Fibroblast of lung (primary cell): ENCODE measurements around the gene MUC13. TPM values are rescaled to one million over a fixed set of nuclear protein-coding genes. Genes with fewer than 3 reads are reported as not detected.

Source experiments
- DNase-seq, 2 donors: peaks; one replicate each; pipeline versions ENCODE4 v3.0.0 to v3.0.0-alpha.2; 2010; ENCODE audit warnings: low read depth in 2 of 2
- H2AFZ ChIP-seq: 2 replicates; pipeline ENCODE4 v1.5.1; 2012; ENCODE audit warnings: low read length, control low read depth, inconsistent platforms
- H3K27ac ChIP-seq: 2 replicates; pipeline ENCODE4 v1.5.1; 2011; ENCODE audit warnings: low read length, control low read depth; ENCODE audit not compliant: insufficient read depth
- H3K27me3 ChIP-seq: 2 replicates; pipeline ENCODE4 v1.5.1; 2011; ENCODE audit warnings: mild to moderate bottlenecking, low read length; ENCODE audit not compliant: control insufficient read depth, insufficient read depth
- H3K36me3 ChIP-seq: 2 replicates; pipeline ENCODE4 v1.5.1; 2011; ENCODE audit warnings: low read length; ENCODE audit not compliant: control insufficient read depth, insufficient read depth
- H3K4me1 ChIP-seq: 2 replicates; pipeline ENCODE4 v1.5.1; 2011; ENCODE audit warnings: low read length; ENCODE audit not compliant: control insufficient read depth, insufficient read depth; ENCODE audit errors: extremely low read depth
- H3K4me2 ChIP-seq: 2 replicates; pipeline ENCODE4 v1.5.1; 2011; ENCODE audit warnings: low read length, control low read depth; ENCODE audit not compliant: insufficient read depth; ENCODE audit errors: extremely low read depth
- H3K4me3 ChIP-seq, 4 experiments: fragments of 200-600 bp in 1 of 4; sonication (generic) in 1 of 4; replicated peaks in 1 of 4; 2 replicates each; pipeline ENCODE4 v1.5.1; 2011 to 2016; ENCODE audit warnings: low read length in 4 of 4, low read depth in 3 of 4, mild to moderate bottlenecking in 3 of 4, control low read depth in 2 of 4, inconsistent platforms in 1 of 4, mixed read lengths in 1 of 4; ENCODE audit not compliant: insufficient read depth in 1 of 4; ENCODE audit errors: control extremely low read depth in 1 of 4
- H3K79me2 ChIP-seq: 2 replicates; pipeline ENCODE4 v1.5.1; 2012; ENCODE audit warnings: mild to moderate bottlenecking, low read length, inconsistent platforms; ENCODE audit not compliant: control insufficient read depth, insufficient read depth
- H3K9ac ChIP-seq: 2 replicates; pipeline ENCODE4 v1.5.1; 2011; ENCODE audit warnings: mild to moderate bottlenecking, low read length, control low read depth; ENCODE audit not compliant: insufficient read depth
- H3K9me3 ChIP-seq: 2 replicates; pipeline ENCODE4 v1.5.1; 2012; ENCODE audit warnings: low read depth, low read length; ENCODE audit not compliant: control insufficient read depth, insufficient read depth
- H4K20me1 ChIP-seq: 2 replicates; pipeline ENCODE4 v1.5.1; 2011; ENCODE audit warnings: low read length; ENCODE audit not compliant: control insufficient read depth, insufficient read depth; ENCODE audit errors: extremely low read depth
- EZH2 ChIP-seq: IDR thresholded peaks from 2 replicates; pipeline ENCODE4 v1.5.1; 2012; ENCODE audit warnings: low read length, control low read depth, mild to moderate bottlenecking; ENCODE audit errors: missing control alignments
- polyA plus RNA-seq, 2 donors: library from polyadenylated mRNA; depleted of rRNA in 1 of 2; stranded (reverse) in 1 of 2; unstranded in 1 of 2; fragments of >200 nt; gene quantifications; 2 replicates each; pipeline ENCODE4 v1.2.1, GENCODE V29; 2011 to 2012; ENCODE audit warnings: missing spikeins in 1 of 2
- total RNA-seq: library from RNA; depleted of rRNA; stranded (reverse); fragments of >200 nt; gene quantifications from 2 replicates; pipeline ENCODE4 v1.2.1, GENCODE V29; 2014
- TF ChIP-seq, protein P1 (sequence below), 2 donors: IDR thresholded peaks in 1 of 2; conservative IDR thresholded peaks in 1 of 2; 1 replicate in 1 of 2; 2 replicates in 1 of 2; pipeline ENCODE4 v1.5.1; 2011 to 2012; ENCODE audit warnings: low read length in 2 of 2, control low read depth in 1 of 2, inconsistent platforms in 1 of 2, low read depth in 1 of 2, mild to moderate bottlenecking in 1 of 2

Gene MUC13
- total and polyA plus RNA-seq, 2 donors (not counting 1 experiment from before 2014, with no cell fraction given) = under 0.01 TPM; not detected in 1

DNA sequence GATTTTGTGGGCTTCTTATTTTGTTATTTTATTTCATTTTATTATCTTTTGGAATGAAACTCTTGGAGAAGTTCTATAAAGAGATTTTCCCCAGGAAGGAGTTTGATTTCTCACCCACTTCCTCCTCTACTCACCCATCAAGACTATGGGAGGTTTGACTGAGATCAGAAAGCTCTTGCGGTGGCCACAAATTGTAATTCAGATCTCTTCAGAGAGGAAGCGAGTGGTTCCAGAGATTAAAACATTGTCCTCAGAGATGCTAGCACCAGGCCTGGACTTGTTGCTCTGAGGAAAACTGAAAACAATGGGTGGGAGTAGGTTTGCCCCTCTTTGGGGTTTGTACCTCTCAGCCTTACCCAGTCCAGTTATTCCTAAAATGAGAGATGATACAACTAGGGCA, 8.1 kb upstream of the MUC13 start:
- no peak for DNase-seq
- Histone ChIP-seq H3K79me2 (no peaks in the 10 kb centered on the region), H3K4me2 (no peak overlapping the region), H3K9me3 (no peaks in the 10 kb centered on the region), H4K20me1 (no peaks in the 10 kb centered on the region), H3K4me3 (no peak overlapping the region), H3K27ac (no peak overlapping the region), H3K27me3 (no peaks in the 10 kb centered on the region), H3K9ac (no peak overlapping the region), H3K4me1 (no peaks in the 10 kb centered on the region), H2AFZ (no peak overlapping the region), H3K36me3 (no peaks in the 10 kb centered on the region)
- TF ChIP-seq EZH2 = no peak
- TF ChIP-seq, protein P1, sequence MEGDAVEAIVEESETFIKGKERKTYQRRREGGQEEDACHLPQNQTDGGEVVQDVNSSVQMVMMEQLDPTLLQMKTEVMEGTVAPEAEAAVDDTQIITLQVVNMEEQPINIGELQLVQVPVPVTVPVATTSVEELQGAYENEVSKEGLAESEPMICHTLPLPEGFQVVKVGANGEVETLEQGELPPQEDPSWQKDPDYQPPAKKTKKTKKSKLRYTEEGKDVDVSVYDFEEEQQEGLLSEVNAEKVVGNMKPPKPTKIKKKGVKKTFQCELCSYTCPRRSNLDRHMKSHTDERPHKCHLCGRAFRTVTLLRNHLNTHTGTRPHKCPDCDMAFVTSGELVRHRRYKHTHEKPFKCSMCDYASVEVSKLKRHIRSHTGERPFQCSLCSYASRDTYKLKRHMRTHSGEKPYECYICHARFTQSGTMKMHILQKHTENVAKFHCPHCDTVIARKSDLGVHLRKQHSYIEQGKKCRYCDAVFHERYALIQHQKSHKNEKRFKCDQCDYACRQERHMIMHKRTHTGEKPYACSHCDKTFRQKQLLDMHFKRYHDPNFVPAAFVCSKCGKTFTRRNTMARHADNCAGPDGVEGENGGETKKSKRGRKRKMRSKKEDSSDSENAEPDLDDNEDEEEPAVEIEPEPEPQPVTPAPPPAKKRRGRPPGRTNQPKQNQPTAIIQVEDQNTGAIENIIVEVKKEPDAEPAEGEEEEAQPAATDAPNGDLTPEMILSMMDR (conservative IDR thresholded peaks at IDR 0.05 in 1 of 2, IDR thresholded peaks at IDR 0.05 in 1 of 2; ENCODE audit: low read depth in 1 of 2, low read length in 2 of 2) = no peak

DNA sequence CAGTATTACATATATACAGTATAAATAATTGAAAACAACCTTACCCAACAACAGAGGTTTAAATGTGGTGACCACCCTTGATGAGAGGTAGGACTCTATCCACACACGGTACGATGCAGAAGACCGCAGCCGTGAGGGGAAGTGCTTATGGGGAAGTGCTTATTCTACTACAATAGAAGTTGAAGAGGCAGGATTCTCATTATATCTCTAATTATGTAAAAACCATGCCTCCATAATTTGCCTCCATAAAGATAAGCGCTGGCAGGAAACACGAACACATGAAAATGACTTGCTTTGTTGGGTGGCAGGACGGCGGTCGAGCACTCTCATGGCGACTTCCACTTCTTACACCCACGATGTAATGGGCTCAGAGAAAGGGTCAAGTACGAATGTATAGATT, 7.2 kb upstream of the MUC13 start:
- no peaks in the 10 kb centered on the region for H3K79me2 ChIP-seq
- no peak for DNase-seq
- TF ChIP-seq EZH2 = no peak
- H3K9ac ChIP-seq = no peak overlapping the region
- H4K20me1 ChIP-seq = no peaks in the 10 kb centered on the region
- H2AFZ ChIP-seq = no peak overlapping the region
- no peaks in the 10 kb centered on the region for H3K27me3 ChIP-seq
- H3K4me1 ChIP-seq = no peaks in the 10 kb centered on the region
- no peak overlapping the region for H3K4me3 ChIP-seq
- H3K27ac ChIP-seq = no peak overlapping the region
- no peaks in the 10 kb centered on the region for H3K9me3 ChIP-seq
- no peak overlapping the region for H3K4me2 ChIP-seq
- no peaks in the 10 kb centered on the region for H3K36me3 ChIP-seq

DNA sequence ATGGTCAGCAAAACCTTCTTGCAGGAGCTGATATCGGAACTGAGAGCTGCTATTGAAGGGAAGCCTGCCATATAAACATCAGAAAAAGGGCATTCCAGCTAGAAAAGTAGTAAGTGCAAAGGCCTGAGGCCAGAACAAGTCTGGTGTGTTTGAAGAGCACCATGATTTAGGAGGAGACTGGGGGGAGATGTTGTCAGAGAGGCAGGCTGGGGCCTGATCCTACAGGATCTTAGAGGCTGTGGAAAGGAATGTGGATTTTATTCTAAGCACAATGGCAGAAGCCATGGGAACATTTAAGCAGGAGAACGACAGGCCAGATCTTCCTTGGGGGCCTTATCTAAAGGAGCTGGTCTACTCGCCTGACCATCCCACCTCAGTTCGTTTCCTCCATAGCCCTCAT, 5.1 kb upstream of the MUC13 start:
- no peak overlapping the region for H3K9ac ChIP-seq
- no peaks in the 10 kb centered on the region for H3K79me2 ChIP-seq
- no peak overlapping the region for H3K4me3 ChIP-seq
- no peak overlapping the region for H3K27ac ChIP-seq
- TF ChIP-seq, protein P1 (conservative IDR thresholded peaks at IDR 0.05 in 1 of 2, IDR thresholded peaks at IDR 0.05 in 1 of 2; ENCODE audit: low read depth in 1 of 2, low read length in 2 of 2) = no peak
- no peak for TF ChIP-seq EZH2
- DNase-seq = no peak
- H3K4me2 ChIP-seq = no peak overlapping the region
- H3K27me3 ChIP-seq = no peaks in the 10 kb centered on the region
- no peaks in the 10 kb centered on the region for H3K4me1 ChIP-seq
- H3K9me3 ChIP-seq = no peaks in the 10 kb centered on the region
- no peaks in the 10 kb centered on the region for H3K36me3 ChIP-seq
- no peaks in the 10 kb centered on the region for H4K20me1 ChIP-seq
- H2AFZ ChIP-seq = no peak overlapping the region

DNA sequence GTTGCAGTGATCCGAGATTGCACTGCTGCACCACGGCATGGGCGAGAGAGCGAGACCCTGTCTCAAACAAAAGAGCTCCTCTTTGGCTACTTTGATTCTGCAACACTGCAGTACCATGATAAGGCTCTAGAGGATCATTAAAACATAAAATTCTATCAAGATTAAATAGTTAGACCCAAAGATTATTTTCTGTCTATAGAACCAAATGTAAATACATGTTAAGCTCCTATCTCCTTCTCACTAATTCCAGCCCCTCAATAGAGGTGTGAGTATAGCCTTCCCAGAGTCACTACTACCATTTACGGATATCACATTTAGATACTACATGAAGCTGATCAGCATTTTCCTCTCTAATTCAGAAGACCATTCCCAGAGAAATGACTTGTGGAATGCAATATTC, 4.3 kb upstream of the MUC13 start:
- H3K36me3 ChIP-seq = no peaks in the 10 kb centered on the region
- H3K9me3 ChIP-seq = no peaks in the 10 kb centered on the region
- no peak overlapping the region for H2AFZ ChIP-seq
- TF ChIP-seq, protein P1 (conservative IDR thresholded peaks at IDR 0.05 in 1 of 2, IDR thresholded peaks at IDR 0.05 in 1 of 2; ENCODE audit: low read depth in 1 of 2, low read length in 2 of 2) = no peak
- no peak for TF ChIP-seq EZH2
- no peaks in the 10 kb centered on the region for H3K27me3 ChIP-seq
- H3K4me1 ChIP-seq = no peaks in the 10 kb centered on the region
- H4K20me1 ChIP-seq = no peaks in the 10 kb centered on the region
- no peak overlapping the region for H3K4me2 ChIP-seq
- H3K27ac ChIP-seq = no peak overlapping the region
- no peaks in the 10 kb centered on the region for H3K79me2 ChIP-seq
- no peak overlapping the region for H3K4me3 ChIP-seq
- no peak for DNase-seq
- no peak overlapping the region for H3K9ac ChIP-seq
